Sigmoid colon (tissue), 7 donors: Measurements from ENCODE around the gene PBLD. TPM values are rescaled to one million over a fixed set of nuclear protein-coding genes. Genes with fewer than 3 reads are reported as not detected.

Experiments
- DNase-seq: peaks from one replicate; pipeline ENCODE4 v3.0.0-alpha.2; 2019
- H3K27ac ChIP-seq, 4 donors: fragments of 200-600 bp; sonication (generic); one replicate each; pipeline ENCODE4 v1.5.1; 2016 to 2019; ENCODE audit warnings: mild to moderate bottlenecking in 1 of 4
- H3K27me3 ChIP-seq, 3 donors: fragments of 200-600 bp; sonication (generic); one replicate each; pipeline ENCODE4 v1.5.1; 2019; ENCODE audit warnings: mild to moderate bottlenecking in 1 of 3
- H3K36me3 ChIP-seq, 4 donors: fragments of 200-600 bp; sonication (generic); one replicate each; pipeline ENCODE4 v1.5.1; 2016 to 2019
- H3K4me1 ChIP-seq, 4 donors: fragments of 200-600 bp; sonication (generic); one replicate each; pipeline ENCODE4 v1.5.1; 2017 to 2019
- H3K4me3 ChIP-seq, 4 donors: fragments of 200-600 bp; sonication (generic); one replicate each; pipeline ENCODE4 v1.5.1; 2017 to 2019; ENCODE audit warnings: mild to moderate bottlenecking in 2 of 4, moderate library complexity in 1 of 4
- H3K9me3 ChIP-seq, 4 donors: fragments of 200-600 bp in 3 of 4; sonication (generic) in 3 of 4; one replicate each; pipeline versions ENCODE4 v1.5.1 to v1.6.1; 2013 to 2019
- EP300 ChIP-seq, 4 donors: sonication (generic); formaldehyde crosslinking; IDR thresholded peaks; one replicate each; pipeline ENCODE4 v1.6.1; 2017; ENCODE audit warnings: antibody characterized with exemption in 4 of 4
- POLR2A ChIP-seq, 2 donors: fragments of 450-650 bp; IDR thresholded peaks; one replicate each; pipeline ENCODE4 v1.6.1; 2016; ENCODE audit warnings: antibody characterized with exemption in 2 of 2, mild to moderate bottlenecking in 2 of 2, moderate library complexity in 2 of 2
- POLR2AphosphoS5 ChIP-seq, 4 donors: sonication (generic); formaldehyde crosslinking; IDR thresholded peaks; one replicate each; pipeline ENCODE4 v1.6.1; 2017; ENCODE audit warnings: antibody characterized with exemption in 4 of 4
- WGBS, 2 donors: extraction: QIAGEN DNeasy Blood & Tissue Kit; methylation state at CpG; one replicate each; pipeline ENCODE4 v1.1.7; 2013; 5-methylcytosine and 5-hydroxymethylcytosine counted together
- intact Hi-C: fragments of 100-400 bp; cut with DNase I; formaldehyde crosslinking; loops from one replicate; pipeline ENCODE4 v1.15.1; 2023
- polyA plus RNA-seq, 3 donors: library from polyadenylated mRNA; stranded (reverse); fragments of 200-250 nt; gene quantifications; one replicate each; pipeline ENCODE4 v1.2.3, GENCODE V29; 2013
- total RNA-seq, 4 donors: library from RNA; depleted of rRNA; stranded (reverse); fragments of >200 nt; gene quantifications; one replicate each; pipeline ENCODE4 v1.1.0, GENCODE V29; 2016
- TF ChIP-seq, protein P1 (sequence below), 4 experiments: fragments of 450-650 bp in 3 of 4; fragments of 200-600 bp in 1 of 4; IDR thresholded peaks; one replicate each; pipeline ENCODE4 v1.5.1; 2016 to 2019; ENCODE audit warnings: antibody characterized with exemption in 4 of 4, mild to moderate bottlenecking in 3 of 4, moderate library complexity in 2 of 4
- donor health status: healthy with polysubstance abuse.
- donor health status: Bipolar disorder and iron deficiency.
- donor health status: healthy.

PBLD gene
- total and polyA plus RNA-seq, 7 donors, result 4.6 to 83.7 (median 10.7) TPM

DNA sequence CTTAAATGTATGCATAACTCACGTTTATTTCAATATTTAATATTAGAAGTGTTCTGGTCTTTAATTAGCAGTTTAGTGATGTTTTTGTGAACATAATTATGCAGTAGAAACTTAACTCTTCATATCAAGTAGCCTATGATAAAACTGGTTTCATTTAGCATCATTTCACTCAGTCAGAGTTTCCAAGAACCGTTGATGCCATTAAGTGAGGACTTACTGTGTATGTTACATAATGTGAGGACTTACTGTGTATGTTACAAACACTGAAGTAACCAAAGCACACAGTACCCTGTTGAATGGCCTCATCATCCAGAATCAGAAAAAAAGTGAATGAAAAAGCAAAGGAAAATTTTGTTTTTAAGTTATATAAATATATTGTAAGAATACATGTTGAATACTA, 32.9 kb upstream of the PBLD start:
- no peaks in the 10 kb centered on the region for H3K9me3 ChIP-seq
- H3K36me3 ChIP-seq, result peaks cover 3 to 79% (median 25%) of the 10 kb centered on the region in 4 donors
- 65 to 81% methylated on average over 2 of the region's 2 CpGs for WGBS, 2 donors
- no peak overlapping the region for H3K27ac ChIP-seq
- intact Hi-C loops, result no loop called here
- H3K4me1 ChIP-seq, result no peaks in the 10 kb centered on the region
- no peak for DNase-seq
- TF ChIP-seq EP300 (IDR thresholded peaks at IDR 0.05) (no peak), POLR2AphosphoS5 (IDR thresholded peaks at IDR 0.05) (no peak), POLR2A (IDR thresholded peaks at IDR 0.05) (no peak)
- TF ChIP-seq, protein P1, sequence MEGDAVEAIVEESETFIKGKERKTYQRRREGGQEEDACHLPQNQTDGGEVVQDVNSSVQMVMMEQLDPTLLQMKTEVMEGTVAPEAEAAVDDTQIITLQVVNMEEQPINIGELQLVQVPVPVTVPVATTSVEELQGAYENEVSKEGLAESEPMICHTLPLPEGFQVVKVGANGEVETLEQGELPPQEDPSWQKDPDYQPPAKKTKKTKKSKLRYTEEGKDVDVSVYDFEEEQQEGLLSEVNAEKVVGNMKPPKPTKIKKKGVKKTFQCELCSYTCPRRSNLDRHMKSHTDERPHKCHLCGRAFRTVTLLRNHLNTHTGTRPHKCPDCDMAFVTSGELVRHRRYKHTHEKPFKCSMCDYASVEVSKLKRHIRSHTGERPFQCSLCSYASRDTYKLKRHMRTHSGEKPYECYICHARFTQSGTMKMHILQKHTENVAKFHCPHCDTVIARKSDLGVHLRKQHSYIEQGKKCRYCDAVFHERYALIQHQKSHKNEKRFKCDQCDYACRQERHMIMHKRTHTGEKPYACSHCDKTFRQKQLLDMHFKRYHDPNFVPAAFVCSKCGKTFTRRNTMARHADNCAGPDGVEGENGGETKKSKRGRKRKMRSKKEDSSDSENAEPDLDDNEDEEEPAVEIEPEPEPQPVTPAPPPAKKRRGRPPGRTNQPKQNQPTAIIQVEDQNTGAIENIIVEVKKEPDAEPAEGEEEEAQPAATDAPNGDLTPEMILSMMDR (IDR thresholded peaks at IDR 0.05), result no peak
- H3K4me3 ChIP-seq, result no peak overlapping the region
- no peaks in the 10 kb centered on the region for H3K27me3 ChIP-seq

- no peaks in the 10 kb centered on the region for H3K27me3 ChIP-seq
- DNase-seq, result no peak
- H3K27ac ChIP-seq, result no peak overlapping the region
- 84 to 85% methylated on average over 3 of the region's 3 CpGs for WGBS, 2 donors
- H3K4me1 ChIP-seq, result no peaks in the 10 kb centered on the region
- intact Hi-C loops, result no loop called here
- H3K9me3 ChIP-seq, result no peaks in the 10 kb centered on the region
- TF ChIP-seq, protein P1 (IDR thresholded peaks at IDR 0.05), result no peak
- H3K36me3 ChIP-seq, result peaks cover 3 to 79% (median 27%) of the 10 kb centered on the region in 4 donors
- H3K4me3 ChIP-seq, result no peak overlapping the region
These were observed 31.6 kb upstream of the PBLD start for GRCh38 chr10:68364101-68364886.

DNA sequence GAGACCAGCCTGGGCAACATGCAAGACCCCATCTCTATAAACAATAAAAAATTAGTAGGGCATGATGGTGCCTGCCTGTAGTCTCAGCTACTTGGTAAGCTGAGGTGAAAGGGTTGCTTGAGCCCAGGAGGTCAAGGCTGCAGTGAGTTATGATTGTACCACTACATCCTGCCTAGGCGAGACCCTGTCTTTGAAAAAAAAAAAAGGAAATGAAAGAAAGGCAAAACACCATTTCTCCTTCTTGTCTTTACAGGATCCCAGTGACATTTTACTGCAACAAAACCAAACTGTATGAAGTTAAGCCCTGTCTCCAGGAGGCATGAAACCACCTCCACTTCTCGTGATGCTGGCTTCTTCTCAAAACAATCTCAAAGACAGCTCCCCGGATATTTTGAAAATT, 29.9 kb upstream of the PBLD start:
- 71 to 91% methylated on average over 3 of the region's 3 CpGs for WGBS, 2 donors
- intact Hi-C loops, result no loop called here
- Histone ChIP-seq H3K27ac (no peak overlapping the region), H3K36me3 (peaks cover 3 to 88% (median 32%) of the 10 kb centered on the region in 4 donors), H3K4me1 (no peaks in the 10 kb centered on the region), H3K27me3 (no peaks in the 10 kb centered on the region), H3K4me3 (no peak overlapping the region), H3K9me3 (no peaks in the 10 kb centered on the region)
- no peak for DNase-seq
- TF ChIP-seq, protein P1 (IDR thresholded peaks at IDR 0.05), result no peak
- TF ChIP-seq EP300 (IDR thresholded peaks at IDR 0.05), result no peak
- TF ChIP-seq POLR2AphosphoS5 (IDR thresholded peaks at IDR 0.05), result no peak
- TF ChIP-seq POLR2A (IDR thresholded peaks at IDR 0.05), result no peak

- Histone ChIP-seq H3K27me3 (no peaks in the 10 kb centered on the region), H3K4me1 (no peaks in the 10 kb centered on the region), H3K9me3 (no peaks in the 10 kb centered on the region), H3K27ac (no peak overlapping the region), H3K36me3 (peaks cover 3 to 96% (median 31%) of the 10 kb centered on the region in 4 donors), H3K4me3 (no peak overlapping the region)
- 97 to 98% methylated on average over 6 of the region's 6 CpGs for WGBS, 2 donors
- DNase-seq, result no peak
- TF ChIP-seq, protein P1 (IDR thresholded peaks at IDR 0.05), result no peak
- TF ChIP-seq POLR2AphosphoS5 (IDR thresholded peaks at IDR 0.05) (no peak), POLR2A (IDR thresholded peaks at IDR 0.05) (no peak), EP300 (IDR thresholded peaks at IDR 0.05) (no peak)
- intact Hi-C loops, result no loop called here
These were observed 26.5 kb upstream of the PBLD start for GRCh38 chr10:68359189-68359588.

DNA sequence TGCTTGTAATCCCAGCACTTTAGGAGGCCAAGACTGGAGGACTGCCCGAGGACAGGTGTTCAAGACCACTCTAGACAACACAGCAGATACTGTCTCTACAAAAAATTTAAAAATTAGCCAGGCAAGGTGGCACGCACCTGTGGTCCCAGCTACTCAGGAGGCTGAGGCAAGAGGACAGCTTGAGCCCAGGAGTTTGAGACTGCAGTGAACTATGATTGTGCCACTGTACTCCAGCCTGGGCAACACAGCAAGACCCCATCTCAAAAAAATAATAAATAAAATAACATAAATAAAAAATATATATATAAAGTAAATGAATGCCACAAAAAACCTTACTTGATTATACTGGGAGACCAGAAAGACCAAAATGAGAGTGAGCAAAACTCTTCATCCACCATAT, 20.8 kb upstream of the PBLD start:
- Histone ChIP-seq H3K27ac (no peak overlapping the region), H3K9me3 (no peaks in the 10 kb centered on the region), H3K27me3 (no peaks in the 10 kb centered on the region), H3K4me3 (no peak overlapping the region), H3K36me3 (peaks cover 19 to 90% (median 32%) of the 10 kb centered on the region in 4 donors), H3K4me1 (no peaks in the 10 kb centered on the region)
- TF ChIP-seq EP300 (IDR thresholded peaks at IDR 0.05), result no peak
- TF ChIP-seq, protein P1 (IDR thresholded peaks at IDR 0.05), result no peak
- intact Hi-C loops, result no loop called here
- no peak for DNase-seq
- 95 to 98% methylated on average over 2 of the region's 2 CpGs for WGBS, 2 donors
